Eye (tissue), 1 donor: Measurements from ENCODE around the gene HSPA4L.
A peak's percentile ranks its signal among the peaks of the same experiment; 100 is the strongest.

Source experiments
- DNase-seq: peaks from one replicate; pipeline ENCODE4 v3.0.0-alpha.2; 2015

The HSPA4L gene

GRCh38 chr4:127870688-127871087 is 88.6 kb downstream of the HSPA4L start:
- no peak for DNase-seq

GRCh38 chr4:127875791-127876190 is 93.7 kb downstream of the HSPA4L start:
- no peak for DNase-seq

- peak; percentile 99 for DNase-seq
Observed at GRCh38 chr4:127880763-127881562, 98.8 kb downstream of the HSPA4L start, which contains the start of gene PLK4. PLK4 (plus strand) TSS chr4:127880893; CDS start chr4:127881135, 242 bp downstream.

GRCh38 chr4:127881563-127881864 is 99.4 kb downstream of the HSPA4L start:
- no peak for DNase-seq

GRCh38 chr4:127888559-127888958 is 106.4 kb downstream of the HSPA4L start:
- DNase-seq: no peak

- no peak for DNase-seq
Observed at GRCh38 chr4:127889903-127890302, 107.8 kb downstream of the HSPA4L start.
